Stimulated activated CD8-positive, alpha-beta memory T cell treated with anti-CD3 and anti-CD28 coated beads, Interleukin-2, amount 100 ng/mL, for 48 hours (primary cell): ENCODE results near the gene LRPAP1.
"Not testable (repeated sequence)": the region's sequence is repeated elsewhere in the genome, so short reads cannot be mapped to it uniquely, and the experiment has no call there.

Experiments used
- DNase-seq, 2 donors: peaks; one replicate each; pipeline ENCODE4 v3.0.0-alpha.2; 2020; ENCODE audit warnings: low read depth in 2 of 2

Gene LRPAP1

DNA sequence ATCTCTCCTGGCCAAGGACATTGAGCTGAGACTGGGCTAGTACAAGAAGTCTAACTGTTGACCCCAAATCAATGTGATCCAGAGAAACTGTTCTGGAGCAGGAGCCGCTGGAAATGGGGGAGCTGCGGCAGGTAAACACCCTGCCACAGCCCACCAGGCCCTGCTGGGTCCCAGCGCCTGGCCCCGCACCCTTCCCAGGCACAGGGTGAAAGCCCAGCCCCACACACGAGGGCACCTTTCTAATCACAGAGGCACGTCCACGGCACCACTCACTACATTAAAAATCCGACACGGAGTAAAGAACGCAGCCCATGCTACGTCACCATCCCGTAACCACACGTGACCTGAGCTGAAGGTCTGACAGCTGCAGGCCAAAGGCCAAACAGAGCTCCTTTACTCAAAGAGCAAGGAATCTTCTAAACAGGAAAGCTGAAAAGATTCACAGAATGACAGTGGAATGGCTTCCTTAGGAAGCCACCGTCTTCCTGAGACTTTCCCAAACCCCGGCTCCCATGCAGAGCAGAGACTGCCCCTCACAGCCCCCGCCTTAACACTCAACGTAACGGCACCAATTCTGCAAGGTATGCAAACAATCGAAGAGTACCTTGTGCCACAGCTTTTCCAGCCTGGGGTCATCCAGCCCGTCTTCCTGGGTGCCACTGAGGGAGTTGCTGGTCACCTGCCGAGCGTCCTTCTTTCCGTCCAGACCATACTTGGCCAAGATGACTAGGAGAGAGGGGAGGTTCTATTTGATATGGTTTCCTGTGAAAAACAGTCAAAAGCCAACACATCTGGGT is 12.6 kb downstream of the LRPAP1 start:
- no peak for DNase-seq

- no peak for DNase-seq
Observed at GRCh38 chr4:3518941-3519340, 13.3 kb downstream of the LRPAP1 start.

DNA sequence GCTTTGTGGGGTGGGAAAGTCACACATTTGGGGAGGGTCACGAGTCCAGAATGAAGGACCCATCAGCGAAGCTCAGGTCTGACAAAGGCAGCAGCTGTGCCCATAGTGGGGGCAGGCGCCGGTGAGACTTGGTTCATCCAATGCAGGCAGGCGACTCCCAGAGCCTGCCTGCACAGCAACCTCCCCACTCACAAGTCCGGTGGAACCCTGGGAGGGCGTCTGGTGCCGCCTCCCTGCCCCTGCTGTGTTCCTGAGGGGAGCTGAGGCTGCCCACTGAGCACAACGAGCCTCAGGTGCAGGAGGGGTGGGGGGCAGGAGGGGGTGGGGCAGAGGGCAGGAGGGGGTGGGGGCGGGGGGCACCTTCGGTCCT is 13.7 kb downstream of the LRPAP1 start:
- no peak for DNase-seq

GRCh38 chr4:3517731-3518510 is 14.3 kb downstream of the LRPAP1 start:
- DNase-seq: no peak

DNA sequence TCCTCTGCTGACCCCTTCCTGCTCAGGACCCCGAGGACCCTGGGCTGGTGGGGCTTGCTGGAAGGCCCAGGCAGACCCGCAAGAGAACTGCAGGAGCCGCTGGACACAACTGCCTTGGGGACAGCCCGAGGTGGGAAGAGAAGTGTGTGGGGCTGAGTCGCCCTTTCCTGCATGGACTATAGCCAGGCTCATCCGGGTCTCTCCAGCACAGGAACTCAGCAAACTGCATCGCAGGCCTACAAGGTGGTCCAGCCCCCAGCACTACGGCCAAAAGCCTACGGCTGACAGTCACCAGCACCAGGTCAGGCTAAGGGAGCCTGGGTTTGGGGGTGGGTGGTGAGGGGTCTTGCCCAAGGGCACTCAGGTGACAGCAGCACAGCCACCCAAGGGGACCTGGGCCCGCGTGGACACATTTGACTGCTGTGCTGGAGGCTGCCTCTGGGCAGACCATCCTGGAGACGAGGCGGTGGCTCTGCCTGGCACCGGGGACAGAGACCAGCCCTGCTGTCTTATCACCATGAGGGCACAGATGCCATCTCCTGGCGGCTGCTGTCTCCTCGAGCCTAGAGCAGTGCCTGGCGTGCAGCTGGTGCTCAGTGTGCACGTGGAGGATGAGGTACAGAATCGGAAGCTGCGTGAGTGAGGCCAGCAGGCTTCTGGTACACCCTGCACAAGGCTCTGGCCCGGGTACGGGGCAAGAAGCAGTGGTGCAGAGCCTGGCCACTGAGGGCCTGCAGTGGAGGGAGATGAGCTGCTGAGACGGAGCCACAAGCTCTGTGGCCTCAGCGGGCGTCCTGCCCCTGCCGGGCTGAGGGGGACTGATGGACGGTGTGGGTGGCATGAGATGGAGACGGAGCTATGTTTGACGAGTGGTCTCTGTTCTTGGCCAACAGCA is 15.1 kb downstream of the LRPAP1 start:
- DNase-seq: no peak

- no peak for DNase-seq
Observed at GRCh38 chr4:3516061-3516835, 16.0 kb downstream of the LRPAP1 start.

DNA sequence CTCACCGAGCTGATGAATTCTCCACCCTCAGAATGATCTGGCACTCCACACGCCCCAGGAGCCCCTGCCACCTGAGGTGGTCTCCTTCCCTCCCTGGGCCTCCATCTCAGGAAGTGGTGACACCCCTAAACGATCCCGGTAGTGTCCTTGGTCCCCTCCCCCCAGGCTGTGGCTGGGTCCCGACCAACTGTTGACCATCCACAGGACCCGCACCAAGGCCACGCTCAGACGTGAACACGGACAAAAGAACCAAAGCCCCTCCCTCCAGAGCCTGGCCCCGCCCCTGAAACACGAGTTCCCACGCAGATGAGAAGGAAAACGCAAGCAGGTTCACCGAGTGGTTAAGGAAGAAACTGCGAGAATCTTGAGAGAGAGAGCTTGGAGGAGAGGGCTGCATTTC is 16.6 kb downstream of the LRPAP1 start:
- no peak for DNase-seq

GRCh38 chr4:3514806-3515501 is 17.3 kb downstream of the LRPAP1 start:
- no peak for DNase-seq

GRCh38 chr4:3514221-3514780 is 17.9 kb downstream of the LRPAP1 start:
- no peak for DNase-seq

DNA sequence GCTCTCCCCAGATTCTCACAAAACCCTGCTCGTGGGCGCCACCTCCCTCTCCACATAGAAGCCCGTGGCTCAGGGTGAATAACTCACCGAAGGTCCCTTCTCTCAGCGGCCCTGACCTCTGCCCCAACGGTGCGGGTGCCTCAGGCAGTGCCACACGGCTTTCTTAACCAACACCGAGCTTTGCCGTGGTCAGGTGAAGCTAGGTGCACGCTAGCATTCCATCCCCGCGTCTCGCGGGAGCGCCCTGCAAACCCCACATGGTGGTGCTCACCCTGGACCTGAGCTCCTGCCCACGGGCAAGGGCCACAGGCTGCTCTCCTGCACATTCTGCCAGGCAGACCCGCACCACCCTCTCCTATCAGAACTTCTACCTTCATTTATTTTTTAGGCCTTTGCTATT is 18.4 kb downstream of the LRPAP1 start:
- no peak for DNase-seq

- no peak for DNase-seq
Observed at GRCh38 chr4:3512719-3513118, 19.5 kb downstream of the LRPAP1 start.

DNA sequence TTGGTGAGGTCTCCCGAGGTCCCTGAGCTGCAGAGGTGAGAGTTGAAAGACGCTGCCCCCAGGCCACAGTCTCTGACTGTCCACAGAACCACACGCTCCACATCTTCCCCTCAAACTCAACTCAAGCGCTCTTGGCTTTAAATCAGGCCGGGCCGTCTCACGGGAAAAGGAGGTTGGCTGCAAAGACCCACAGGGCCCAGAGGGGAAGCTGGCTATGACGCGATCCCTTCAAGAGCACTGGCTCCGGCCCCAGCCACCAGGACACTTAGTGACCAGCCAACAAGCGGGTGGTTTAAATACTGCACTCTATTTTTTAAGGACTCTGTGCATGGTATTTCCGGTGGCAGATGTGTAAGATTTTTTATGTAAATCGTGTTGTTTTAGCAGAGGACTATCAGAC is 19.9 kb downstream of the LRPAP1 start:
- no peak for DNase-seq

- not testable (repeated sequence) for DNase-seq
Observed at GRCh38 chr4:3511601-3512000, 20.6 kb downstream of the LRPAP1 start.

DNA sequence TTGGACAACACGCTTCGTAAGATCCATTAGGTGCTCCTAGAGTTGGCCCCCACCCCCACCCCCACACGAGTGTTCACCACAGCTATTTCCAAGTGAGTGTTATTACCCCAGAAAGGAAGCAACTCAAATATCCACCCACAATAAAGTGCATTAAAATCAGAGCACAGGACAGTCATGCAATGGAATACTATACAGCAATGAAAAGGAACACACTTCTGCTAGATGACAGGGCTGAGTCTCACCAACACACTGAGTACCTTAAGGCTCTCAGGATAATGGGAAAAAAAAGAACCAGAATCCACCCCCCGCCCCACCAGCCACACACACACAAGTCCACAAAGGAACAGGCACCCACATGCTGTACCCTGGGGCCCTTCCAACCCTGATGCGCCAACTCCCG is 21.0 kb downstream of the LRPAP1 start:
- DNase-seq: no peak

DNA sequence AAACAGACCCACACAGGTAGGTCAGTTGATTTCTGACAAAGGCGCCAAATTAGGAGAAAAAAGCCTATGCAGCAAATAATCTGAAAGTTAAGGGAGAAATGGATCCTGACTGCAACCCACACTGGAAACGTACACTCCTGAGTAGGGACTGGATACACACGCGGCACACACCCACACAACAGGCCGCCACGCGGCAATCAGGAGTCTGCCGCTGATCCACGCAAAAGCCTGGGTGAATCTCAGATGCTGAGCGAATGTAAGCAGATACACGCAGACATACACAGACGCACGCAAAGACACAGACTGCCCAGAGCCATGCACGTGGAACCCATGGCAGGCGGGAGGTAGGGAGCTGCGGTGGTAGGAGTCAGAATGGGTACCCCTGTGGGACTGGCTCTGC is 21.7 kb downstream of the LRPAP1 start:
- no peak for DNase-seq

- DNase-seq: no peak
Observed at GRCh38 chr4:3508542-3508941, 23.7 kb downstream of the LRPAP1 start.

- DNase-seq: no peak
Observed at GRCh38 chr4:3505231-3505630, 27.0 kb downstream of the LRPAP1 start.

GRCh38 chr4:3502941-3503936 is 29.0 kb downstream of the LRPAP1 start:
- no peak for DNase-seq

- DNase-seq: no peak
Observed at GRCh38 chr4:3501825-3502425, 30.3 kb downstream of the LRPAP1 start.
